Small intestine (tissue), 7 donors: ENCODE results near the gene CPED1. TPM values are rescaled to one million over a fixed set of nuclear protein-coding genes. Genes with fewer than 3 reads are reported as not detected.

Experiments
- DNase-seq, 2 donors: peaks; one replicate each; pipeline versions ENCODE4 v3.0.0 to v3.0.0-alpha.2; 2013
- FAIRE-seq: peaks from 2 replicates; lab custom pipeline; 2012; peaks lifted over from hg19 to GRCh38; lab: Jason Lieb, UNC
- H3K27ac ChIP-seq, 3 donors: one replicate each; pipeline ENCODE4 v1.5.1; 2013; ENCODE audit warnings: low read length in 2 of 3, mild to moderate bottlenecking in 2 of 3, control low read depth in 1 of 3, inconsistent platforms in 1 of 3, low read depth in 1 of 3, moderate library complexity in 1 of 3
- H3K27me3 ChIP-seq, 3 donors: one replicate each; pipeline ENCODE4 v1.6.1; 2013; ENCODE audit warnings: low read length in 3 of 3, inconsistent platforms in 1 of 3; ENCODE audit not compliant: control insufficient read depth in 3 of 3, insufficient read depth in 3 of 3
- H3K36me3 ChIP-seq, 3 donors: one replicate each; pipeline ENCODE4 v1.6.1; 2013; ENCODE audit warnings: low read length in 3 of 3, inconsistent platforms in 1 of 3, low read depth in 1 of 3, mild to moderate bottlenecking in 1 of 3, moderate library complexity in 1 of 3; ENCODE audit not compliant: control insufficient read depth in 3 of 3, insufficient read depth in 2 of 3
- H3K4me1 ChIP-seq, 3 donors: one replicate each; pipeline ENCODE4 v1.6.1; 2013; ENCODE audit warnings: low read length in 2 of 3, inconsistent platforms in 1 of 3, low read depth in 1 of 3, mild to moderate bottlenecking in 1 of 3, moderate library complexity in 1 of 3; ENCODE audit not compliant: control insufficient read depth in 3 of 3, insufficient read depth in 2 of 3
- H3K4me3 ChIP-seq, 3 donors: one replicate each; pipeline ENCODE4 v1.5.1; 2013; ENCODE audit warnings: low read length in 3 of 3, control low read depth in 1 of 3, inconsistent platforms in 1 of 3, low read depth in 1 of 3, mild to moderate bottlenecking in 1 of 3, moderate library complexity in 1 of 3
- H3K9me3 ChIP-seq, 2 donors: one replicate each; pipeline ENCODE4 v1.6.1; 2013; ENCODE audit warnings: low read depth in 1 of 2, low read length in 1 of 2; ENCODE audit not compliant: control insufficient read depth in 2 of 2, insufficient read depth in 1 of 2
- WGBS, 3 donors: extraction: QIAGEN DNeasy Blood & Tissue Kit; methylation state at CpG; one replicate each; pipeline ENCODE4 v1.1.7; 2013; 5-methylcytosine and 5-hydroxymethylcytosine counted together
- polyA plus RNA-seq, 4 donors: library from polyadenylated mRNA; stranded (reverse) in 3 of 4; unstranded in 1 of 4; fragments of 200-250 nt in 3 of 4; fragments of 120-200 nt in 1 of 4; gene quantifications; one replicate each; pipeline versions ENCODE4 v1.2.1 to v1.2.3, GENCODE V29; 2013
- donor health status: healthy with polysubstance abuse.
- donor health status: control.
- donor health status: control.
- donor health status: Bipolar disorder and iron deficiency.
- donor health status: healthy.

CPED1 gene
- polyA plus RNA-seq, 4 donors, result 0.22 to 8.7 (median 1.9) TPM

- peak overlapping the region in 2 of 3 donors; percentile 66 to 79 for H3K27ac ChIP-seq
- peak overlapping the region in 2 of 3 donors; percentile 58 to 89 for H3K4me3 ChIP-seq
- H3K27me3 ChIP-seq, result no peaks in the 10 kb centered on the region
- FAIRE-seq, result no peak
- peaks cover 0 to 8% (median 3%) of the 10 kb centered on the region in 3 donors for H3K36me3 ChIP-seq
- peaks cover 2 to 5% (median 5%) of the 10 kb centered on the region in 3 donors for H3K4me1 ChIP-seq
- WGBS, 3 donors, result 0 to 1% (median 1%) methylated on average over 10 of the region's 10 CpGs
- no peaks in the 10 kb centered on the region for H3K9me3 ChIP-seq
- DNase-seq, result peak in 1 of 2 donors; percentile 12
These were observed 38.4 kb upstream of the CPED1 start for GRCh38 chr7:120949998-120950538.

GRCh38 chr7:120950539-120951308 is 37.8 kb upstream of the CPED1 start, which contains the start of gene ING3:
Gene ING3, plus strand, starts transcription at chr7:120950777. Its CDS starts 120 bp downstream, at chr7:120950897.
- peaks cover 2 to 5% (median 5%) of the 10 kb centered on the region in 3 donors for H3K4me1 ChIP-seq
- H3K9me3 ChIP-seq, result no peaks in the 10 kb centered on the region
- peaks cover 0 to 10% (median 6%) of the 10 kb centered on the region in 3 donors for H3K36me3 ChIP-seq
- no peaks in the 10 kb centered on the region for H3K27me3 ChIP-seq
- H3K4me3 ChIP-seq, result peak within 1 kb of the TSS; percentile 55 to 89 (median 62)
- peak within 1 kb of the TSS; percentile 96 to 99 (median 97) for H3K27ac ChIP-seq
- FAIRE-seq (peak; percentile 74), DNase-seq (peak; percentile 98 to 99)
- WGBS, 3 donors, result 0% methylated on average over 64 to 71 of the region's 71 CpGs

- Histone ChIP-seq H3K27me3 (no peaks in the 10 kb centered on the region), H3K36me3 (peaks cover 0 to 10% (median 6%) of the 10 kb centered on the region in 3 donors), H3K27ac (peak overlapping the region; percentile 25 to 99 (median 96)), H3K4me1 (peaks cover 2 to 5% (median 5%) of the 10 kb centered on the region in 3 donors), H3K9me3 (no peaks in the 10 kb centered on the region), H3K4me3 (peak overlapping the region; percentile 55 to 89 (median 62))
- WGBS, 3 donors, result 3 to 10% (median 5%) methylated on average over 8 of the region's 8 CpGs
- FAIRE-seq (no peak), DNase-seq (no peak)
These were observed 37.2 kb upstream of the CPED1 start for GRCh38 chr7:120951309-120951699.

GRCh38 chr7:120951826-120952225 is 36.7 kb upstream of the CPED1 start:
- WGBS, 3 donors, result 16 to 56% (median 27%) methylated on average over 2 of the region's 2 CpGs
- H3K36me3 ChIP-seq, result peaks cover 0 to 11% (median 6%) of the 10 kb centered on the region in 3 donors
- no peaks in the 10 kb centered on the region for H3K9me3 ChIP-seq
- no peak for FAIRE-seq
- peaks cover 2 to 5% (median 5%) of the 10 kb centered on the region in 3 donors for H3K4me1 ChIP-seq
- H3K27ac ChIP-seq, result peak overlapping the region in 2 of 3 donors; percentile 62 to 96
- H3K4me3 ChIP-seq, result peak overlapping the region in 2 of 3 donors; percentile 62 to 89
- H3K27me3 ChIP-seq, result no peaks in the 10 kb centered on the region
- DNase-seq, result peak in 1 of 2 donors; percentile 11

GRCh38 chr7:120955577-120956149 is 32.8 kb upstream of the CPED1 start:
- WGBS, 3 donors, result 61 to 86% (median 78%) methylated on average over 3 of the region's 3 CpGs
- Histone ChIP-seq H3K4me3 (no peak overlapping the region), H3K36me3 (peaks cover 2 to 14% (median 8%) of the 10 kb centered on the region in 3 donors), H3K27me3 (no peaks in the 10 kb centered on the region), H3K4me1 (peaks cover 2 to 5% (median 5%) of the 10 kb centered on the region in 3 donors), H3K27ac (no peak overlapping the region), H3K9me3 (no peaks in the 10 kb centered on the region)
- FAIRE-seq, result no peak
- DNase-seq, result no peak

GRCh38 chr7:120959929-120960484 is 28.5 kb upstream of the CPED1 start:
- no peak for DNase-seq
- no peak for FAIRE-seq
- Histone ChIP-seq H3K4me1 (no peaks in the 10 kb centered on the region), H3K36me3 (peaks cover 2 to 8% (median 8%) of the 10 kb centered on the region in 3 donors), H3K27ac (no peak overlapping the region), H3K9me3 (no peaks in the 10 kb centered on the region), H3K27me3 (no peaks in the 10 kb centered on the region), H3K4me3 (no peak overlapping the region)
- 86 to 93% (median 92%) methylated on average over 8 of the region's 8 CpGs for WGBS, 3 donors

GRCh38 chr7:120960714-120961113 is 27.8 kb upstream of the CPED1 start:
- no peak for FAIRE-seq
- 76 to 94% (median 83%) methylated on average over 1 of the region's 1 CpG for WGBS, 3 donors
- no peak for DNase-seq
- no peaks in the 10 kb centered on the region for H3K4me1 ChIP-seq
- H3K9me3 ChIP-seq, result no peaks in the 10 kb centered on the region
- no peaks in the 10 kb centered on the region for H3K27me3 ChIP-seq
- no peak overlapping the region for H3K27ac ChIP-seq
- H3K36me3 ChIP-seq, result peaks cover 2 to 6% (median 5%) of the 10 kb centered on the region in 3 donors
- H3K4me3 ChIP-seq, result no peak overlapping the region

GRCh38 chr7:120961638-120962173 is 26.8 kb upstream of the CPED1 start:
- Histone ChIP-seq H3K36me3 (peaks cover 2 to 6% (median 5%) of the 10 kb centered on the region in 3 donors), H3K27me3 (no peaks in the 10 kb centered on the region), H3K9me3 (no peaks in the 10 kb centered on the region), H3K27ac (no peak overlapping the region), H3K4me3 (no peak overlapping the region), H3K4me1 (no peaks in the 10 kb centered on the region)
- FAIRE-seq (no peak), DNase-seq (no peak)
- 64 to 89% (median 87%) methylated on average over 1 of the region's 1 CpG for WGBS, 3 donors
